Measurements from ENCODE around the gene NDUFA13.

DNA sequence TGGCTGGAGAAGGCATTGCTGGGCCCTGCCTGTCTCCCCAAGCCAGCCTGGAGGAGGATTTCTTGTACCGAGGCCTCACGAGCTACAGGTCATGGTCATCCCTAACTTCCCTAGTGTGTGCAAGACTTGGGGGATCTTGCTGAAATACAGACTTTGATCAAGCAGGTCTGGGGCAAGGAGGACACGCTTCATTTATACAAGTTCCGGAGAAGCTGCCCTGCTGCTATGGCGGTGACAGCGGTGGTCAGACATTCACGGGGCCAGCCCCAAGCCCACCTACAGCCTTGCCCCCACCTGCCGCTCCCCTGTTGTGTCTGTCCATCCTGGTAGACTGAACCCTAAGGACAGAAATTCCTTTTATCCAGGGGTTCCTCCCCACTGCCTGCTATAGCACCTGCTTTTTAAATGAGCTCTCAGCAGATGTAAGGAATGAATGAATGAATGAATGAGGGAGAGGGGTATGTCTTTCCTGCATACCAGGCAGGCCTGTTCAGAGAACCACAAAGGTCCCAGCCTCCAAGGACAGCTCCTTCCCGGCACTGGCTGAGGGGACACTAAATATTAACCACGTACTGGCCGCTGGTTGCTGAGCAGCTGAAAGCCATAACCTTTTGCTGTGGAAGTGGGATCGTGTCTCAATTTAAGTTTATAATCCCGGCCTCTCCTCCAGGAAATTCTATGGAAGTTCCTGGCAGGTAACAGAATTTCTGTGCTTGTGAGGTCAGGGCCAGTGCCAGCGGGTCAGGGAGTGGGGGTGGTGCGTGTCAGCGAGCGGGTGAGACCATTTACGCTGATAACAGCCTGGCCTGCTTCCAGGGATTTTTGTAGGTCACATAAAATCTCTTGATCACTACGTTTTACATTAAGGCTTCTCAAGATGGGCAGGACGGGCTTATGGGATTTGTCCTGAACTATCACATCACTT is 27.8 kb upstream of the NDUFA13 start:
- TF ChIP-seq EZH2 (IDR thresholded peaks at IDR 0.05; ENCODE audit: borderline replicate concordance, low read length) = no peak
- TF ChIP-seq, protein P1, sequence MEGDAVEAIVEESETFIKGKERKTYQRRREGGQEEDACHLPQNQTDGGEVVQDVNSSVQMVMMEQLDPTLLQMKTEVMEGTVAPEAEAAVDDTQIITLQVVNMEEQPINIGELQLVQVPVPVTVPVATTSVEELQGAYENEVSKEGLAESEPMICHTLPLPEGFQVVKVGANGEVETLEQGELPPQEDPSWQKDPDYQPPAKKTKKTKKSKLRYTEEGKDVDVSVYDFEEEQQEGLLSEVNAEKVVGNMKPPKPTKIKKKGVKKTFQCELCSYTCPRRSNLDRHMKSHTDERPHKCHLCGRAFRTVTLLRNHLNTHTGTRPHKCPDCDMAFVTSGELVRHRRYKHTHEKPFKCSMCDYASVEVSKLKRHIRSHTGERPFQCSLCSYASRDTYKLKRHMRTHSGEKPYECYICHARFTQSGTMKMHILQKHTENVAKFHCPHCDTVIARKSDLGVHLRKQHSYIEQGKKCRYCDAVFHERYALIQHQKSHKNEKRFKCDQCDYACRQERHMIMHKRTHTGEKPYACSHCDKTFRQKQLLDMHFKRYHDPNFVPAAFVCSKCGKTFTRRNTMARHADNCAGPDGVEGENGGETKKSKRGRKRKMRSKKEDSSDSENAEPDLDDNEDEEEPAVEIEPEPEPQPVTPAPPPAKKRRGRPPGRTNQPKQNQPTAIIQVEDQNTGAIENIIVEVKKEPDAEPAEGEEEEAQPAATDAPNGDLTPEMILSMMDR (conservative IDR thresholded peaks at IDR 0.05 in 1 of 2, IDR thresholded peaks at IDR 0.05 in 1 of 2; ENCODE audit: extremely low read depth in 1 of 2, insufficient read depth in 1 of 2, low read depth in 1 of 2, low read length in 2 of 2) = no peak
